ENCODE measurements around the gene SOS1. TPM values are rescaled to one million over a fixed set of nuclear protein-coding genes. Genes with fewer than 3 reads are reported as not detected.
"Not testable (repeated sequence)": the region's sequence is repeated elsewhere in the genome, so short reads cannot be mapped to it uniquely, and the experiment has no call there.

Gene SOS1
- total RNA-seq, 1 donor from 2014 or later: 28.5 TPM

- Histone ChIP-seq H3K4me3 (no peak overlapping the region), H3K79me2 (ENCODE audit: low read depth) (no peaks in the 10 kb centered on the region), H3K36me3 (no peaks in the 10 kb centered on the region), H3K4me2 (no peak overlapping the region), H3F3A (ENCODE audit: low read depth) (peaks cover 22% of the 10 kb centered on the region), H4K20me1 (ENCODE audit: low read depth) (no peaks in the 10 kb centered on the region), H3K27ac (no peak overlapping the region), H3K4me1 (peaks cover 12% of the 10 kb centered on the region), H2AFZ (replicated peaks) (no peak overlapping the region), H3K9me3 (ENCODE audit: low read depth) (no peaks in the 10 kb centered on the region), H3K27me3 (no peaks in the 10 kb centered on the region), H3K9ac (no peak overlapping the region)
- Mint-ChIP-seq H3K36me3 (no peaks in the 10 kb centered on the region), H3K4me3 (no peak overlapping the region), H3K4me1 (peaks cover 3% of the 10 kb centered on the region), H3K27ac (no peak overlapping the region), H3K27me3 (ENCODE audit: insufficient read depth, low read depth) (peaks cover 2% of the 10 kb centered on the region), H3K9me3 (no peaks in the 10 kb centered on the region)
- TF ChIP-seq CTCF (IDR thresholded peaks at IDR 0.05) (no peak), EZH2phosphoT487 (IDR thresholded peaks at IDR 0.05) (no peak)
- DNase-seq (ENCODE audit: low spot score): no peak
Measured at GRCh38 chr2:39159283-39159682, 38.4 kb upstream of the SOS1 start.

- Histone ChIP-seq H2AFZ (replicated peaks) (no peak overlapping the region), H3K36me3 (no peaks in the 10 kb centered on the region), H3F3A (ENCODE audit: low read depth) (peaks cover 22% of the 10 kb centered on the region), H3K79me2 (ENCODE audit: low read depth) (no peaks in the 10 kb centered on the region), H3K27me3 (no peaks in the 10 kb centered on the region), H3K27ac (no peak overlapping the region), H3K4me2 (no peak overlapping the region), H3K4me1 (peaks cover 12% of the 10 kb centered on the region), H3K9ac (no peak overlapping the region), H3K9me3 (ENCODE audit: low read depth) (no peaks in the 10 kb centered on the region), H3K4me3 (no peak overlapping the region), H4K20me1 (ENCODE audit: low read depth) (no peaks in the 10 kb centered on the region)
- H3K9me3 Mint-ChIP-seq: no peaks in the 10 kb centered on the region
- no peaks in the 10 kb centered on the region for H3K36me3 Mint-ChIP-seq
- TF ChIP-seq EZH2 (IDR thresholded peaks at IDR 0.05): no peak
- no peak for TF ChIP-seq CTCF (IDR thresholded peaks at IDR 0.05)
- no peak for TF ChIP-seq EZH2phosphoT487 (IDR thresholded peaks at IDR 0.05)
- no peaks in the 10 kb centered on the region for H3K27me3 Mint-ChIP-seq (ENCODE audit: insufficient read depth, low read depth)
- H3K4me3 Mint-ChIP-seq: no peak overlapping the region
- H3K4me1 Mint-ChIP-seq: peaks cover 3% of the 10 kb centered on the region
- DNase-seq (ENCODE audit: low spot score): no peak
- H3K27ac Mint-ChIP-seq: no peak overlapping the region
Measured at GRCh38 chr2:39158351-39158750, 37.5 kb upstream of the SOS1 start.

GRCh38 chr2:39156846-39157245 lies 36.0 kb upstream of the SOS1 start:
- no peaks in the 10 kb centered on the region for H3K79me2 ChIP-seq (ENCODE audit: low read depth)
- H3K27me3 Mint-ChIP-seq (ENCODE audit: insufficient read depth, low read depth): no peaks in the 10 kb centered on the region
- no peak overlapping the region for H3K4me3 ChIP-seq
- no peak overlapping the region for H3K27ac Mint-ChIP-seq
- no peaks in the 10 kb centered on the region for H3K4me1 Mint-ChIP-seq
- no peaks in the 10 kb centered on the region for H3K9me3 ChIP-seq (ENCODE audit: low read depth)
- no peaks in the 10 kb centered on the region for H3K36me3 ChIP-seq
- no peak for TF ChIP-seq EZH2phosphoT487 (IDR thresholded peaks at IDR 0.05)
- no peak for TF ChIP-seq CTCF (IDR thresholded peaks at IDR 0.05)
- TF ChIP-seq EZH2 (IDR thresholded peaks at IDR 0.05): no peak
- no peaks in the 10 kb centered on the region for H4K20me1 ChIP-seq (ENCODE audit: low read depth)
- H3K9me3 Mint-ChIP-seq: no peaks in the 10 kb centered on the region
- no peak overlapping the region for H3K9ac ChIP-seq
- no peak overlapping the region for H2AFZ ChIP-seq (replicated peaks)
- no peak for DNase-seq (ENCODE audit: low spot score)
- H3K27ac ChIP-seq: no peak overlapping the region
- peaks cover 4% of the 10 kb centered on the region for H3K4me1 ChIP-seq
- H3K36me3 Mint-ChIP-seq: no peaks in the 10 kb centered on the region
- H3F3A ChIP-seq (ENCODE audit: low read depth): peaks cover 7% of the 10 kb centered on the region
- H3K4me2 ChIP-seq: no peak overlapping the region
- no peaks in the 10 kb centered on the region for H3K27me3 ChIP-seq
- H3K4me3 Mint-ChIP-seq: no peak overlapping the region

GRCh38 chr2:39156107-39156506 lies 35.3 kb upstream of the SOS1 start:
- no peak overlapping the region for H2AFZ ChIP-seq (replicated peaks)
- H3K27ac ChIP-seq: no peak overlapping the region
- H3K4me2 ChIP-seq: no peak overlapping the region
- Mint-ChIP-seq H3K9me3 (no peaks in the 10 kb centered on the region), H3K36me3 (no peaks in the 10 kb centered on the region), H3K4me3 (no peak overlapping the region), H3K27ac (no peak overlapping the region), H3K27me3 (ENCODE audit: insufficient read depth, low read depth) (no peaks in the 10 kb centered on the region), H3K4me1 (no peaks in the 10 kb centered on the region)
- no peak overlapping the region for H3K4me3 ChIP-seq
- no peak for TF ChIP-seq EZH2phosphoT487 (IDR thresholded peaks at IDR 0.05)
- TF ChIP-seq CTCF (IDR thresholded peaks at IDR 0.05): no peak
- no peak for TF ChIP-seq EZH2 (IDR thresholded peaks at IDR 0.05)
- H3K36me3 ChIP-seq: no peaks in the 10 kb centered on the region
- H3K9me3 ChIP-seq (ENCODE audit: low read depth): no peaks in the 10 kb centered on the region
- no peaks in the 10 kb centered on the region for H3K27me3 ChIP-seq
- no peak overlapping the region for H3K9ac ChIP-seq
- H3F3A ChIP-seq (ENCODE audit: low read depth): no peaks in the 10 kb centered on the region
- H3K4me1 ChIP-seq: no peaks in the 10 kb centered on the region
- no peak for DNase-seq (ENCODE audit: low spot score)
- H3K79me2 ChIP-seq (ENCODE audit: low read depth): no peaks in the 10 kb centered on the region
- H4K20me1 ChIP-seq (ENCODE audit: low read depth): no peaks in the 10 kb centered on the region

- H3F3A ChIP-seq (ENCODE audit: low read depth); H3K4me2 ChIP-seq; H2AFZ ChIP-seq (replicated peaks); DNase-seq (ENCODE audit: low spot score); H3K4me1 Mint-ChIP-seq; H3K9me3 ChIP-seq (ENCODE audit: low read depth); H3K4me1 ChIP-seq; H3K9ac ChIP-seq; H3K27ac ChIP-seq; H3K36me3 ChIP-seq; H3K4me3 ChIP-seq; H3K27ac Mint-ChIP-seq; H3K4me3 Mint-ChIP-seq; H3K27me3 Mint-ChIP-seq (ENCODE audit: insufficient read depth, low read depth); H3K27me3 ChIP-seq; H3K9me3 Mint-ChIP-seq; H3K79me2 ChIP-seq (ENCODE audit: low read depth); H3K36me3 Mint-ChIP-seq; H4K20me1 ChIP-seq (ENCODE audit: low read depth): not testable (repeated sequence)
Measured at GRCh38 chr2:39155573-39155972, 34.7 kb upstream of the SOS1 start.

All from neural progenitor cell (in vitro differentiated cells).